Gastrocnemius medialis (tissue), 4 donors: ENCODE measurements around the gene WDR12.

Experiments used
- CTCF ChIP-seq, 5 experiments: fragments of 450-650 bp in 3 of 5; fragments of 200-600 bp in 2 of 5; sonication (generic) in 2 of 5; IDR thresholded peaks in 4 of 5; conservative IDR thresholded peaks in 1 of 5; 1 replicate in 4 of 5; 2 replicates in 1 of 5; pipeline ENCODE4 v1.5.1; 2016 to 2019; ENCODE audit warnings: antibody characterized with exemption in 5 of 5, mild to moderate bottlenecking in 3 of 5, moderate library complexity in 3 of 5
- POLR2A ChIP-seq, 2 donors: fragments of 450-650 bp; IDR thresholded peaks; one replicate each; pipeline ENCODE4 v1.6.1; 2017; ENCODE audit warnings: antibody characterized with exemption in 2 of 2, mild to moderate bottlenecking in 2 of 2, moderate library complexity in 2 of 2

- no peak for TF ChIP-seq CTCF (IDR thresholded peaks at IDR 0.05 in 4 of 5, conservative IDR thresholded peaks at IDR 0.05 in 1 of 5)
- no peak for TF ChIP-seq POLR2A (IDR thresholded peaks at IDR 0.05)
Measured at GRCh38 chr2:202861987-202862386, 49.5 kb downstream of the WDR12 start.
